ENCODE results near the gene ODF2L.

The ODF2L gene

GRCh38 chr1:86441997-86442396 lies 45.9 kb upstream of the ODF2L start:
- TF ChIP-seq TOX (CRISPR knock-in tag; IDR thresholded peaks at IDR 0.05; ENCODE audit: borderline replicate concordance) (no peak), CSDC2 (CRISPR knock-in tag; IDR thresholded peaks at IDR 0.05) (no peak), ISL1 (CRISPR knock-in tag; IDR thresholded peaks at IDR 0.05) (no peak), ESRRG (CRISPR knock-in tag; IDR thresholded peaks at IDR 0.05) (no peak), POU6F1 (CRISPR knock-in tag; IDR thresholded peaks at IDR 0.05; ENCODE audit: borderline replicate concordance, low read depth) (no peak), ARNTL (CRISPR knock-in tag; IDR thresholded peaks at IDR 0.05; ENCODE audit: borderline replicate concordance, low read depth) (no peak), RARB (CRISPR knock-in tag; IDR thresholded peaks at IDR 0.05) (no peak), TCF4 (CRISPR knock-in tag; IDR thresholded peaks at IDR 0.05; ENCODE audit: borderline replicate concordance) (no peak), ZFP3 (CRISPR knock-in tag; IDR thresholded peaks at IDR 0.05) (no peak), PPARA (CRISPR knock-in tag; IDR thresholded peaks at IDR 0.05; ENCODE audit: borderline replicate concordance) (no peak), CSRNP3 (CRISPR knock-in tag; IDR thresholded peaks at IDR 0.05) (no peak), OSR1 (CRISPR knock-in tag; IDR thresholded peaks at IDR 0.05) (no peak), BACH2 (CRISPR knock-in tag; IDR thresholded peaks at IDR 0.05; ENCODE audit: borderline replicate concordance) (no peak)
- TF ChIP-seq, protein P1, sequence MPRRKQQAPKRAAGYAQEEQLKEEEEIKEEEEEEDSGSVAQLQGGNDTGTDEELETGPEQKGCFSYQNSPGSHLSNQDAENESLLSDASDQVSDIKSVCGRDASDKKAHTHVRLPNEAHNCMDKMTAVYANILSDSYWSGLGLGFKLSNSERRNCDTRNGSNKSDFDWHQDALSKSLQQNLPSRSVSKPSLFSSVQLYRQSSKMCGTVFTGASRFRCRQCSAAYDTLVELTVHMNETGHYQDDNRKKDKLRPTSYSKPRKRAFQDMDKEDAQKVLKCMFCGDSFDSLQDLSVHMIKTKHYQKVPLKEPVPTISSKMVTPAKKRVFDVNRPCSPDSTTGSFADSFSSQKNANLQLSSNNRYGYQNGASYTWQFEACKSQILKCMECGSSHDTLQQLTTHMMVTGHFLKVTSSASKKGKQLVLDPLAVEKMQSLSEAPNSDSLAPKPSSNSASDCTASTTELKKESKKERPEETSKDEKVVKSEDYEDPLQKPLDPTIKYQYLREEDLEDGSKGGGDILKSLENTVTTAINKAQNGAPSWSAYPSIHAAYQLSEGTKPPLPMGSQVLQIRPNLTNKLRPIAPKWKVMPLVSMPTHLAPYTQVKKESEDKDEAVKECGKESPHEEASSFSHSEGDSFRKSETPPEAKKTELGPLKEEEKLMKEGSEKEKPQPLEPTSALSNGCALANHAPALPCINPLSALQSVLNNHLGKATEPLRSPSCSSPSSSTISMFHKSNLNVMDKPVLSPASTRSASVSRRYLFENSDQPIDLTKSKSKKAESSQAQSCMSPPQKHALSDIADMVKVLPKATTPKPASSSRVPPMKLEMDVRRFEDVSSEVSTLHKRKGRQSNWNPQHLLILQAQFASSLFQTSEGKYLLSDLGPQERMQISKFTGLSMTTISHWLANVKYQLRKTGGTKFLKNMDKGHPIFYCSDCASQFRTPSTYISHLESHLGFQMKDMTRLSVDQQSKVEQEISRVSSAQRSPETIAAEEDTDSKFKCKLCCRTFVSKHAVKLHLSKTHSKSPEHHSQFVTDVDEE (CRISPR knock-in tag; IDR thresholded peaks at IDR 0.05), result no peak
- TF ChIP-seq, protein P2, sequence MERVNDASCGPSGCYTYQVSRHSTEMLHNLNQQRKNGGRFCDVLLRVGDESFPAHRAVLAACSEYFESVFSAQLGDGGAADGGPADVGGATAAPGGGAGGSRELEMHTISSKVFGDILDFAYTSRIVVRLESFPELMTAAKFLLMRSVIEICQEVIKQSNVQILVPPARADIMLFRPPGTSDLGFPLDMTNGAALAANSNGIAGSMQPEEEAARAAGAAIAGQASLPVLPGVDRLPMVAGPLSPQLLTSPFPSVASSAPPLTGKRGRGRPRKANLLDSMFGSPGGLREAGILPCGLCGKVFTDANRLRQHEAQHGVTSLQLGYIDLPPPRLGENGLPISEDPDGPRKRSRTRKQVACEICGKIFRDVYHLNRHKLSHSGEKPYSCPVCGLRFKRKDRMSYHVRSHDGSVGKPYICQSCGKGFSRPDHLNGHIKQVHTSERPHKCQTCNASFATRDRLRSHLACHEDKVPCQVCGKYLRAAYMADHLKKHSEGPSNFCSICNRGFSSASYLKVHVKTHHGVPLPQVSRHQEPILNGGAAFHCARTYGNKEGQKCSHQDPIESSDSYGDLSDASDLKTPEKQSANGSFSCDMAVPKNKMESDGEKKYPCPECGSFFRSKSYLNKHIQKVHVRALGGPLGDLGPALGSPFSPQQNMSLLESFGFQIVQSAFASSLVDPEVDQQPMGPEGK (CRISPR knock-in tag; IDR thresholded peaks at IDR 0.05; ENCODE audit: borderline replicate concordance), result no peak
- no peak for ATAC-seq

DNA sequence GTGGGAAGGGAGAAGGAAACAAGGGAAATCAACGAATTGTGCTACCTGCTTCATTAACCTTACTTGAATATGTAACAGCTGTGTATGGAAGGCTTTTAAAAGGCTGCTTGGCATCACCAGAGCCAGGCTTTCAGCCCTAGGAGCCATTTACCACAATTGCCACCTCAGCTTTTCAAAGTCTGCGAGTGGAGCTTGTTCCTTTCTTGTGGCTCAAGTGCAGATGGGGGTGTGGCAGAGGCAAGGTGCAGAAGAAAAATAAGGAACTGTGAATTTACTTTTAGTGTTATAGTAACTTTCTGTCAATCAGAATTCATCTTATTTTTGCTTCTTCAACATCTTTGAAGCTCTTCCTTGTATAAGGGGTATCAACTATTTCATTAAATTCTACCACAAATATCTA lies 45.5 kb upstream of the ODF2L start:
- no peak for ATAC-seq
- TF ChIP-seq ZFP30 (CRISPR knock-in tag; IDR thresholded peaks at IDR 0.05), result no peak
- TF ChIP-seq OSR1 (CRISPR knock-in tag; IDR thresholded peaks at IDR 0.05), result no peak
- no peak for TF ChIP-seq ESRRG (CRISPR knock-in tag; IDR thresholded peaks at IDR 0.05)

GRCh38 chr1:86436041-86436440 lies 39.9 kb upstream of the ODF2L start:
- TF ChIP-seq CSRNP3 (CRISPR knock-in tag; IDR thresholded peaks at IDR 0.05), result no peak
- no peak for TF ChIP-seq CSDC2 (CRISPR knock-in tag; IDR thresholded peaks at IDR 0.05)
- no peak for TF ChIP-seq TCF4 (CRISPR knock-in tag; IDR thresholded peaks at IDR 0.05; ENCODE audit: borderline replicate concordance)
- TF ChIP-seq, protein P2 (CRISPR knock-in tag; IDR thresholded peaks at IDR 0.05; ENCODE audit: borderline replicate concordance), result no peak
- no peak for TF ChIP-seq ESRRG (CRISPR knock-in tag; IDR thresholded peaks at IDR 0.05)
- TF ChIP-seq ZNF565 (CRISPR knock-in tag; conservative IDR thresholded peaks at IDR 0.05; ENCODE audit: low read depth), result no peak
- TF ChIP-seq ARNTL (CRISPR knock-in tag; IDR thresholded peaks at IDR 0.05; ENCODE audit: borderline replicate concordance, low read depth), result no peak
- no peak for TF ChIP-seq OSR1 (CRISPR knock-in tag; IDR thresholded peaks at IDR 0.05)
- no peak for TF ChIP-seq SNAI2 (CRISPR knock-in tag; IDR thresholded peaks at IDR 0.05)
- no peak for TF ChIP-seq POU6F1 (CRISPR knock-in tag; IDR thresholded peaks at IDR 0.05; ENCODE audit: borderline replicate concordance, low read depth)
- TF ChIP-seq ZNF70 (CRISPR knock-in tag; IDR thresholded peaks at IDR 0.05), result no peak
- no peak for ATAC-seq

All from SK-N-SH treated with all-trans-retinoic acid at 6 μM for 48 hours (cell line).